Measurements from ENCODE around the gene DPYD.

The DPYD gene

GRCh38 chr1:97680894-97681293 is 239.9 kb downstream of the DPYD start:
- no peak for DNase-seq

- no peak for DNase-seq
Measured at GRCh38 chr1:97680470-97680869, 240.4 kb downstream of the DPYD start.

GRCh38 chr1:97677702-97678101 is 243.1 kb downstream of the DPYD start:
- no peak for DNase-seq

- no peak for DNase-seq
Measured at GRCh38 chr1:97674517-97674916, 246.3 kb downstream of the DPYD start.

- DNase-seq = no peak
Measured at GRCh38 chr1:97668945-97669344, 251.9 kb downstream of the DPYD start.

GRCh38 chr1:97660431-97661105 is 260.3 kb downstream of the DPYD start:
- no peak for DNase-seq

- DNase-seq = no peak
Measured at GRCh38 chr1:97654876-97655585, 265.8 kb downstream of the DPYD start.

- no peak for DNase-seq
Measured at GRCh38 chr1:97651250-97651649, 269.6 kb downstream of the DPYD start.

- DNase-seq = no peak
Measured at GRCh38 chr1:97649591-97649990, 271.2 kb downstream of the DPYD start.

- no peak for DNase-seq
Measured at GRCh38 chr1:97647776-97648175, 273.1 kb downstream of the DPYD start.

GRCh38 chr1:97646071-97646470 is 274.8 kb downstream of the DPYD start:
- DNase-seq = no peak

GRCh38 chr1:97640677-97641076 is 280.2 kb downstream of the DPYD start:
- DNase-seq = no peak

- no peak for DNase-seq
Measured at GRCh38 chr1:97636941-97637340, 283.9 kb downstream of the DPYD start.

GRCh38 chr1:97634758-97635157 is 286.1 kb downstream of the DPYD start:
- no peak for DNase-seq

GRCh38 chr1:97632776-97633175 is 288.1 kb downstream of the DPYD start:
- DNase-seq = no peak

GRCh38 chr1:97632075-97632474 is 288.8 kb downstream of the DPYD start:
- DNase-seq = peak; percentile 83

- DNase-seq = peak; percentile 71
Measured at GRCh38 chr1:97630948-97631347, 289.9 kb downstream of the DPYD start.

GRCh38 chr1:97630281-97630680 is 290.6 kb downstream of the DPYD start:
- DNase-seq = no peak

GRCh38 chr1:97623220-97623619 is 297.6 kb downstream of the DPYD start:
- no peak for DNase-seq

GRCh38 chr1:97621955-97622354 is 298.9 kb downstream of the DPYD start:
- DNase-seq = no peak

GRCh38 chr1:97619706-97620105 is 301.1 kb downstream of the DPYD start:
- no peak for DNase-seq

- DNase-seq = no peak
Measured at GRCh38 chr1:97610748-97611147, 310.1 kb downstream of the DPYD start.

- no peak for DNase-seq
Measured at GRCh38 chr1:97610102-97610501, 310.7 kb downstream of the DPYD start.

GRCh38 chr1:97608272-97608671 is 312.6 kb downstream of the DPYD start:
- no peak for DNase-seq

GRCh38 chr1:97603776-97604175 is 317.1 kb downstream of the DPYD start:
- no peak for DNase-seq

All from COR-L47 (cell line).